Measurements from ENCODE around the gene SETD5. TPM values are rescaled to one million over a fixed set of nuclear protein-coding genes. Genes with fewer than 3 reads are reported as not detected.

Gene SETD5
- total and polyA plus RNA-seq, 11 donors = 28.2 to 84.2 (median 47.6) TPM

GRCh38 chr3:9514956-9515355 lies 117.5 kb downstream of the SETD5 start:
- peaks cover 0 to 14% (median 2%) of the 10 kb centered on the region in 9 donors for H3K27me3 ChIP-seq
- intact Hi-C loops (cut with DNase I) = no loop called here
- H3K4me3 ChIP-seq = no peak overlapping the region
- no peaks in the 10 kb centered on the region for H3K4me1 ChIP-seq
- no peak overlapping the region for H3K27ac ChIP-seq
- no peak for DNase-seq
- peaks cover 0 to 7% (median 0%) of the 10 kb centered on the region in 12 donors for H3K9me3 ChIP-seq
- no peak for ATAC-seq
- no peaks in the 10 kb centered on the region for H3K36me3 ChIP-seq
- no peak for TF ChIP-seq POLR2A (IDR thresholded peaks at IDR 0.05)
- WGBS, 4 donors = 53 to 70% (median 58%) methylated on average over 2 of the region's 2 CpGs

- no peak for ATAC-seq
- TF ChIP-seq CTCF (IDR thresholded peaks at IDR 0.05) (no peak), POLR2A (IDR thresholded peaks at IDR 0.05) (no peak)
- Histone ChIP-seq H3K27ac (no peak overlapping the region), H3K4me3 (no peak overlapping the region), H3K9me3 (peaks cover 0 to 9% (median 0%) of the 10 kb centered on the region in 12 donors), H3K27me3 (no peaks in the 10 kb centered on the region), H3K4me1 (no peaks in the 10 kb centered on the region), H3K36me3 (no peaks in the 10 kb centered on the region)
- intact Hi-C loops (cut with DNase I) = no loop called here
- 81 to 86% (median 82%) methylated on average over 2 of the region's 2 CpGs for WGBS, 4 donors
- no peak for DNase-seq
Measured at GRCh38 chr3:9525078-9525477, 127.7 kb downstream of the SETD5 start.

Other genes starting within 250 kb of the SETD5 start
- gene SRGAP3, start 148.0 kb upstream of the SETD5 start, total RNA-seq = 10 to 100 TPM in 3 of 9 donors, 1 to 10 TPM in 6; 3.1 to 16.8 (median 9.3) TPM
- gene SRGAP3, start 148.0 kb upstream of the SETD5 start, polyA plus RNA-seq = 1 to 10 TPM; 1.4 to 5.5 TPM
- gene THUMPD3, start 34.6 kb upstream of the SETD5 start, total RNA-seq = 10 to 100 TPM; 25.3 to 65.5 (median 51.5) TPM
- 10 to 100 TPM; 47.0 to 63.0 TPM for gene THUMPD3, start 34.6 kb upstream of the SETD5 start, polyA plus RNA-seq
- gene LHFPL4, start 156.2 kb downstream of the SETD5 start, total RNA-seq = under 1 TPM in 1 of 9 donors, not detected in 8; 0.08 TPM
- gene LHFPL4, start 156.2 kb downstream of the SETD5 start, polyA plus RNA-seq = not detected